SK-N-SH (cell line): ENCODE data around the gene SLC22A2.

Experiments
- CHD2 ChIP-seq: fragments of 150-350 bp; IDR thresholded peaks from 2 replicates; pipeline ENCODE4 v1.6.1; 2018; ENCODE audit warnings: low read length; ENCODE audit not compliant: partially characterized antibody
- FOXM1 ChIP-seq: IDR thresholded peaks from 2 replicates; pipeline ENCODE4 v1.4.0; 2012; ENCODE audit warnings: low read depth, mild to moderate bottlenecking
- MXI1 ChIP-seq: IDR thresholded peaks from 2 replicates; pipeline ENCODE4 v1.6.1; 2012; ENCODE audit warnings: mild to moderate bottlenecking, low read depth, low read length, improper control_type of control experiment
- NFIC ChIP-seq: IDR thresholded peaks from 2 replicates; pipeline ENCODE4 v1.4.0; 2012; ENCODE audit warnings: borderline replicate concordance
- POLR2AphosphoS5 ChIP-seq: IDR thresholded peaks from 2 replicates; pipeline ENCODE4 v1.6.1; 2012; ENCODE audit warnings: low read depth, low read length
- RAD21 ChIP-seq: IDR thresholded peaks from 2 replicates; pipeline ENCODE4 v1.6.1; 2012; ENCODE audit warnings: mild to moderate bottlenecking, low read length
- REST ChIP-seq: IDR thresholded peaks from 2 replicates; pipeline ENCODE4 v1.6.1; 2012; ENCODE audit warnings: mild to moderate bottlenecking, low read depth, low read length, moderate library complexity
- RFX5 ChIP-seq: IDR thresholded peaks from 2 replicates; pipeline ENCODE4 v1.6.1; 2012; ENCODE audit warnings: mild to moderate bottlenecking, improper control_type of control experiment, low read length
- RXRA ChIP-seq: IDR thresholded peaks from 2 replicates; pipeline ENCODE4 v1.4.0; 2012; ENCODE audit warnings: low read depth, mild to moderate bottlenecking, borderline replicate concordance
- SIN3A ChIP-seq: IDR thresholded peaks from 2 replicates; pipeline ENCODE4 v1.6.1; 2012; ENCODE audit warnings: low read depth, mild to moderate bottlenecking, low read length, moderate library complexity, borderline replicate concordance
- TAF1 ChIP-seq: IDR thresholded peaks from 2 replicates; pipeline ENCODE4 v1.6.1; 2012; ENCODE audit warnings: low read depth, mild to moderate bottlenecking, low read length, moderate library complexity, borderline replicate concordance
- YY1 ChIP-seq: IDR thresholded peaks from 2 replicates; pipeline ENCODE4 v1.4.0; 2012; ENCODE audit warnings: low read depth, mild to moderate bottlenecking
- TF ChIP-seq, protein P1 (sequence below): fragments of 200-600 bp; sonication (generic); IDR thresholded peaks from 2 replicates; pipeline ENCODE4 v1.6.1; 2017; ENCODE audit warnings: antibody characterized with exemption, mild to moderate bottlenecking, moderate library complexity
- TF ChIP-seq, protein P2 (sequence below): IDR thresholded peaks from 2 replicates; pipeline ENCODE4 v1.4.0; 2012; ENCODE audit warnings: low read depth

GRCh38 chr6:160259143-160259425 lies 463 bp upstream of the SLC22A2 start:
- TF ChIP-seq, protein P1, sequence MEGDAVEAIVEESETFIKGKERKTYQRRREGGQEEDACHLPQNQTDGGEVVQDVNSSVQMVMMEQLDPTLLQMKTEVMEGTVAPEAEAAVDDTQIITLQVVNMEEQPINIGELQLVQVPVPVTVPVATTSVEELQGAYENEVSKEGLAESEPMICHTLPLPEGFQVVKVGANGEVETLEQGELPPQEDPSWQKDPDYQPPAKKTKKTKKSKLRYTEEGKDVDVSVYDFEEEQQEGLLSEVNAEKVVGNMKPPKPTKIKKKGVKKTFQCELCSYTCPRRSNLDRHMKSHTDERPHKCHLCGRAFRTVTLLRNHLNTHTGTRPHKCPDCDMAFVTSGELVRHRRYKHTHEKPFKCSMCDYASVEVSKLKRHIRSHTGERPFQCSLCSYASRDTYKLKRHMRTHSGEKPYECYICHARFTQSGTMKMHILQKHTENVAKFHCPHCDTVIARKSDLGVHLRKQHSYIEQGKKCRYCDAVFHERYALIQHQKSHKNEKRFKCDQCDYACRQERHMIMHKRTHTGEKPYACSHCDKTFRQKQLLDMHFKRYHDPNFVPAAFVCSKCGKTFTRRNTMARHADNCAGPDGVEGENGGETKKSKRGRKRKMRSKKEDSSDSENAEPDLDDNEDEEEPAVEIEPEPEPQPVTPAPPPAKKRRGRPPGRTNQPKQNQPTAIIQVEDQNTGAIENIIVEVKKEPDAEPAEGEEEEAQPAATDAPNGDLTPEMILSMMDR: no peak
- no peak for TF ChIP-seq RFX5
- no peak for TF ChIP-seq RXRA
- no peak for TF ChIP-seq TAF1
- TF ChIP-seq, protein P2, sequence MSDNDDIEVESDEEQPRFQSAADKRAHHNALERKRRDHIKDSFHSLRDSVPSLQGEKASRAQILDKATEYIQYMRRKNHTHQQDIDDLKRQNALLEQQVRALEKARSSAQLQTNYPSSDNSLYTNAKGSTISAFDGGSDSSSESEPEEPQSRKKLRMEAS: no peak
- TF ChIP-seq RAD21: no peak
- TF ChIP-seq NFIC: no peak
- no peak for TF ChIP-seq MXI1
- no peak for TF ChIP-seq YY1
- TF ChIP-seq SIN3A: no peak
- no peak for TF ChIP-seq REST
- TF ChIP-seq CHD2: no peak
- no peak for TF ChIP-seq FOXM1
- no peak for TF ChIP-seq POLR2AphosphoS5
